Measurements from ENCODE around the gene TSC22D1.

DNA sequence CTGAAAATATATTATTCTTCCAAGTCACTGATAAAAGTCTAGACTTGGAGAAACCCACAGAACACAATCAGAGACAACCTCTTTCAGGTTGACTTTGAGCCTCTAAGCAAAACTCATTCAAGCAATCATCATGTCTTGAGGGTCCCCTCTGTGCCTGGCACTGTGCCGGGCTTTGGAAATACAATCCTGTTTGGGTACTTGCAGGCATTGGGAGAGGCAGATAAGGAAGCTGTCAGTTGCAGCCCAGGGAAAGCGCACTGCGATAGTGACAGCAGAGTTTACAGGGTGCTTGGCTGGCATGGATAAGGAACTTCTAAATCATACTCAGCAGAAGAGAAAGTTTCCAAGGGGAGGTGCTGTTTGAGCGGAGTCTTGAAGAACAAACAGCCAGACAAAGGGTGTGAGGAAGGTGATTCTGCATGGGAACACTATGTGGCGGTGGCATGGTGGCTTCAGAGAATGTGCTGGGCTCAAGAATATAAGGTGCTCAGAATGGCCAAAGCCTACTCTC, 193.4 kb downstream of the TSC22D1 start:
- no peak for TF ChIP-seq EZH2phosphoT487 (conservative IDR thresholded peaks at IDR 0.05; ENCODE audit: low read length)
- TF ChIP-seq, protein P1, sequence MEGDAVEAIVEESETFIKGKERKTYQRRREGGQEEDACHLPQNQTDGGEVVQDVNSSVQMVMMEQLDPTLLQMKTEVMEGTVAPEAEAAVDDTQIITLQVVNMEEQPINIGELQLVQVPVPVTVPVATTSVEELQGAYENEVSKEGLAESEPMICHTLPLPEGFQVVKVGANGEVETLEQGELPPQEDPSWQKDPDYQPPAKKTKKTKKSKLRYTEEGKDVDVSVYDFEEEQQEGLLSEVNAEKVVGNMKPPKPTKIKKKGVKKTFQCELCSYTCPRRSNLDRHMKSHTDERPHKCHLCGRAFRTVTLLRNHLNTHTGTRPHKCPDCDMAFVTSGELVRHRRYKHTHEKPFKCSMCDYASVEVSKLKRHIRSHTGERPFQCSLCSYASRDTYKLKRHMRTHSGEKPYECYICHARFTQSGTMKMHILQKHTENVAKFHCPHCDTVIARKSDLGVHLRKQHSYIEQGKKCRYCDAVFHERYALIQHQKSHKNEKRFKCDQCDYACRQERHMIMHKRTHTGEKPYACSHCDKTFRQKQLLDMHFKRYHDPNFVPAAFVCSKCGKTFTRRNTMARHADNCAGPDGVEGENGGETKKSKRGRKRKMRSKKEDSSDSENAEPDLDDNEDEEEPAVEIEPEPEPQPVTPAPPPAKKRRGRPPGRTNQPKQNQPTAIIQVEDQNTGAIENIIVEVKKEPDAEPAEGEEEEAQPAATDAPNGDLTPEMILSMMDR (IDR thresholded peaks at IDR 0.05; ENCODE audit: insufficient read depth, low read length, poor library complexity, severe bottlenecking): no peak

All from SU-DHL-6 (cell line).